ENCODE results near the gene C1QTNF4.
"Not testable (repeated sequence)": the region's sequence is repeated elsewhere in the genome, so short reads cannot be mapped to it uniquely, and the experiment has no call there.

The C1QTNF4 gene

DNA sequence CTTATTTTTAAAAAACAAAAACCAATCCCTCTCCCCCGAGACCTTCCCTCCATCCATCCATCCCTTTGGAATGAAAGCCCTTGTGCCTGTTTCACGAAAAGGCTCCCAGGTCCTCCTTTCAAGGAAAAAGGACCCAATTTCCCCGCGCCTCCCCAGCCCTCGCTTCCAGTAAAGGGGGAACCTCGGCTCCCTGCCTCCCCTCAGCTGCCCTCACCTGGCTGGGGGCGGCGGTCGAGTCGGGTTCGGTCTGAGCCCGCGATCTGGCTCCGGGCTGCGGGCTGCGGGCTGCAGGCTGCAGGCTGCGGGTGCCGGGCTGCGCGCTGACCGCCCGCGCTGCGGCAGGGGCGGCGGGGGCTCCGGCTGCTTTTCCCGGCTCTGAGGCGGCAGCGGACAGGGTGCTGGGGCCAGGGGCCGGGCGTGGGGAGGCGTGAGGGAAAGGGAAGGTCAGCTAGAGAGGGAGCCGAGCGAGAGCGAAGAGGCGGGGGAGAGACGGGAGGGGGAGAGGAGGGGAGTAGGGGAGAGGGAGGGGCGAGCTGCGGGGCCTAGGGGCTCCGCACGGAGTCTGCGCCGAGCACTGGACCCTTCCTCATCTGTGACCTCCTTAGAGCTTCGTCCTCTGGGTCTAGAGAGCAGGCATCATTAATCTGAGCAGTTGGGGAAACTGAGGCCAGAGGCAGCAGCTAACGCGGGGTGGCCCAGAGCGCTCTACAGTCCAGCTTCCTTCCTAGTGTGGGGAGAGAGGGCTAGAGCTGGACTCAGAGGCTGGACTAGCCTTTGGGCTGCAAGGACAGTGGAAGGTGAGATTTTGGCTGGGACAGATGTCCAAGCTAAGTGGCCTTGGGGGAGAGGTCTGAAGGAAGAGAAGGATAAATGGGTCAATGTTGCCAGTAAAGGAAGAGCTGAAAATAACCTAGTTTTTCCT, at the start of gene C1QTNF4:
TSS of gene C1QTNF4 (minus strand) at position 478 of the 922 bp plus-strand sequence. CDS start 3,601 bp downstream, outside the sequence.
- DNase-seq, result no peak
- in situ Hi-C loops (cut with HindIII; ENCODE audit: low pct_ligation_motif_present, low pct_unique_long_range_greater_than_20kb, low sequenced_read_pairs), result no loop called here

DNA sequence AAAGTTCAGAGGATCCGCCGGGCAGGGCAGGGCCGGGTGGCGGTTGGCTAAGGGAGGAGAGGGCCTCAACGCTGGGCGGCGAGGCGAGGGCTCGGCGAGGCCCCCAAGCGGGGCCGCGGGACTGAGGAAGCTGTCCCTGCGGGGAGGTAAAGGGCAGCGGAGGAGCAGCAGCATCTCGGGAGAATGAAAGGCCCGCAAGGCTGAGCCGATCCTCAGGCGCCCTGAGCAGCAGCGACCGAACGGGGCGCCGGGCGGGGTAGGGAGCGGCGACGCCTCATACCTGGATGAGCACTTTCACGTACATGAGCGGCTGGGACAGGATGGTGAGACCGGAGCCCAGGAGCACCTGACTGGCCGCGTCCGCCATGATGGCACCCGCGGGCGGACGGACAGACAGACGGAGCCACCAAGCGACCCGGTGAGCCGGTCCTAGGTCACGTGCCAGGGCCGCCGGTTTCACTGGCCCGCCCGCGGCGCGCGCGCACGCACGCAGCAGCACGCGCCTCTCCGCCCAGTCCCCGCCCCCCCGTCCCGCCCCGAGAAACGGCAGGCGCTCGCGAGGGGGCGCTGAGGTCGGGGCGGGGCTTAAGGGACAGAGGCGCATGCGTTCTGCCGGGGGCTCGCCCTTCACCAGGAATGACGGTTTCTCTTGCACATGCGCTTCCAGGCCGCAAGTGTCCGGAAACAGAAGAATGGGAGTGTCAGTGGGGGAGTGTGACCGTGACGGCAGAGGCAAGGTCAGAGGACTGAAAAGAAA, 48.1 kb upstream of the C1QTNF4 start, which contains the start of gene MTCH2:
TSS of gene MTCH2 (minus strand) at position 461 of the 757 bp plus-strand sequence. CDS start at position 367, 94 bp downstream.
- in situ Hi-C loops (cut with HindIII; ENCODE audit: low pct_ligation_motif_present, low pct_unique_long_range_greater_than_20kb, low sequenced_read_pairs), result no loop called here
- DNase-seq, result peak; percentile 93

DNA sequence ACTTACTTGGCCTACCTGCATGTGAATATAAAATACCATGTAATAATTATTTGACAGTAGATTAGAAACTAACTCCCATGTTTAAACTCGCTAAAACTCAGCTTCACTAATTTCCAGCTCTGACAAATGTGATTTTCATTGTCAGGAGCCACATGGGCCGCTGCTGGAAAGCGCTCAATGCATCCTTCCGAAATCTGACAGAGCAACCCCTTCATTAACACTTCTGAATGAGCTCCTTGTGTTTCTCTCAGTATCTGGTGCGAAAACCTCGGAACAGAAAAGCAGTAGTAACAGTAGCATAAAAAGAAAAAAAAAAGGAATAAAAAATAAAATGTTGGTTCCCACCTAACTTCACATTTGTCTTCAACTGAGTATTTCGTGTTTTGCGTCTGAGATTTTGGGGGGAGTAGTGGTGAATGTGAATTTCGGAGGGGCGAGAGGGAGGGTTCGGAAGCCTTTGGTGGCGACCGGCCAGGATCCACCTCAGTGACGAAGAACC, 47.4 kb upstream of the C1QTNF4 start:
- in situ Hi-C loops (cut with HindIII; ENCODE audit: low pct_ligation_motif_present, low pct_unique_long_range_greater_than_20kb, low sequenced_read_pairs), result no loop called here
- DNase-seq, result no peak

DNA sequence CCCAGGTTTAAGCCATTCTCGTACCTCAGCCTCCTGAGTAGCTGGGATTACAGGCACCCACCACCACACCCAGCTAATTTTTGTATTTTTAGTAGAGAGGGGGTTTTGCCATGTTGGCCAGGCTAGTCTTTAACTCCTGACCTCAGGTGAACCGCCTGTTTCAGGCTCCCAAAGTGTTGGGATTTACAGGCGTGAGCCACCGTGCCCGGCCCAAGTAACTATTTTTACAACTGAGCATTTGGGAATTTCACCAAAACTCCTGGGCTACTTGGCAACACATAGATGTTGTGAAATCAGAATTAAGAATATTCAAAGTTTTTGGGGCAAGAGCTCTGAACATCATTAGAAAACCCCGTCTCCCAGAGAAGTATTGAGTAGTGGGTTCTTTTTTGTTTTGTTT, 46.3 kb upstream of the C1QTNF4 start:
- DNase-seq; in situ Hi-C loops (cut with HindIII; ENCODE audit: low pct_ligation_motif_present, low pct_unique_long_range_greater_than_20kb, low sequenced_read_pairs): not testable (repeated sequence)

DNA sequence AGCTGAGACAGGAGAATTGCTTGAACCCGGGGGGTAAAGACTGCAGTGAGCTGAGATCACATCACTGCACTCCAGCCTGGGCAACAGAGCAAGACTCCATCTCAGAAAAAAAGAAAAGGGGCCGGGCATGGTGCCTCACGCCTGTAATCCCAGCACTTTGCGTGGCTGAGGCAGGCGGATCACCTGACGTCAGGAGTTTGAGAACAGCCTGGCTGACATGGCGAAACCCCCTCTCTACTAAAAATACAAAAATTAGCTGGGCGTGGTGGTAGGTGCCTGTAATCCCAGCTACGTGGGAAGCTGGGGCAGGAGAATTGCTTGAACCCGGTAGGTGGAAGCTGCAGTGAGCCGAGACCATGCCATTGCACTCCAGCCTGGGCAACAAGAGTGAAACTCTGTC, 42.1 kb upstream of the C1QTNF4 start:
- DNase-seq; in situ Hi-C loops (cut with HindIII; ENCODE audit: low pct_ligation_motif_present, low pct_unique_long_range_greater_than_20kb, low sequenced_read_pairs): not testable (repeated sequence)

DNA sequence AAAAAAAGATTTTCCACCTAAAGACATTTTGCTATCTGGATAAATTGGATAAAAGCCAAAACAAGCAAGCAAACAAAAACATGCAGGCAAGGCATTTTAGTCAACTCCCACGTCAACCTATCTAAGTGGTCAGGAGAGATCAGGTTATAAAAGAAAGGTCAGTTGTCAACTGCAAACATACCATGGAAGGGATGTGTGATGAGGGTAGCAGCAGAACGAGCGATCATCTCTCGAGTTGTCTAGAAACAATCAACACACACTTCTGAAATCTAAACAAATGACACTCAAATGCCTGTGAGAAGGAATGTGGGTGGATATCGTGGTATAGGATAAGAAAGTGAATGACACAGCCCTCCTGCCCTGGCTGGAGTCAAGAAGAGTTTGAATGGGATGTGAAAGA, 37.3 kb upstream of the C1QTNF4 start:
- in situ Hi-C loops (cut with HindIII; ENCODE audit: low pct_ligation_motif_present, low pct_unique_long_range_greater_than_20kb, low sequenced_read_pairs), result no loop called here
- no peak for DNase-seq

DNA sequence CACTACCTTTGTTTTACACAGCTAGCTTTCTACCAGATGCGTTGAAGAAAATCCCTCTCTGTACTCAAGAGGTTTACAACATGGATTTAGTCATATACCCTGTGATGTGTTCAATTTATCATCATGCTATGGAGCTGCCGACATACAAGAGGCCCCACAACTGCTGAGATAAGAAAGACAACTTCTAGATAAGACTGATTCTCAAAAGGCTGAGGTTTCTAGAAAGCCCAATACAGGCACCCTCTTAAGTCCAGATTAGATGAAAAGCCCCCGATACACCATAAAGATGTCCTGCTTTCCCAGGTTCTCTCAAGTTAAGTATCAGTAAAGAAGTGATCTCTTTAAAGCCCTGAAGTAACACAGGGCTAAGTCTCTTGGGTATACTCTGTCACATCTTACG, 33.8 kb upstream of the C1QTNF4 start:
- in situ Hi-C loops (cut with HindIII; ENCODE audit: low pct_ligation_motif_present, low pct_unique_long_range_greater_than_20kb, low sequenced_read_pairs), result no loop called here
- no peak for DNase-seq

DNA sequence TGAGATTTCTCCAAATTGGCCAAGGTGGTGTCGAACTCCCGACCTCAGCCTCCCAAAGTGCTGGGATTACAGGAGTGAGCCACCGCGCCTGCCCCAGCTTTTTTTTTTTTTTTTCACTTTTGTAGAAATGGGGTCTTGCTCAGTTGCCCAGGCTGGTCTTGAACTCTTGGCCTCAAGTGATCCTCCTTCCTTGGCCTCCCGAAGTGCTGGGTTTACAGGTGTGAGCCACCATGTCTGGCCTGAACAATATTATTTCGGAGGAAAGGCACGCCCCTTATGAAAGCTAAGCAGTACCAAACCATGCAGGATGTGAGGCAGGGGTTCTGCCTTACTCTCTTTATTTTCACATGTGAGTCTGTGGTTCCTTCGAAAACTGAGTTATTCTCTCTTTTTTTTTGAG, 32.0 kb upstream of the C1QTNF4 start:
- in situ Hi-C loops (cut with HindIII; ENCODE audit: low pct_ligation_motif_present, low pct_unique_long_range_greater_than_20kb, low sequenced_read_pairs), result no loop called here
- no peak for DNase-seq

DNA sequence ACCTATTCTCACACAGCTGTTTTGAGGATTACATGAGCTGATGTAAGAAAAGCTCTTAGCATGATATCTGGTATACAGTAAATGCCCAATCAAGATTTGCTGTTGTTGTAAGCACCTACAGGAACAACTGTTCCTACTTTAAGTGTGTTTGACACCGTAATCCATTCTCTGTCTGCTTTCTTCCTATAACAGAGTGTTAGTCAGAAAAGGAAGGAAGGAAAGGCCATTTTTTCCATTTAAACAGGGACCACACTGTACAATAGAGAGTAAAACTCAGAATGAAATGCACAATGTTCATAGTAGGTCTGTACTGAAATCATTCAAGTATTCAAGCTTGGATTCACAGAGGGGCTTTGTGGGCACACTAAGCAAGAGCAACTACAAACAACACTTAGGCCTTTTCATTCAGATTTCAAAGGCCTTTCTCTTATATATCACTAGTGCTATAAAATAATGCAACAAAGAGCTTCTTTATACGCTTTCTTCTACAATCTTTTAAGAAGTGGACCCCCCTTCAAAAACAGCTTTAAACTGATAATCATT, 26.7 kb upstream of the C1QTNF4 start:
- in situ Hi-C loops (cut with HindIII; ENCODE audit: low pct_ligation_motif_present, low pct_unique_long_range_greater_than_20kb, low sequenced_read_pairs), result no loop called here
- DNase-seq, result no peak

DNA sequence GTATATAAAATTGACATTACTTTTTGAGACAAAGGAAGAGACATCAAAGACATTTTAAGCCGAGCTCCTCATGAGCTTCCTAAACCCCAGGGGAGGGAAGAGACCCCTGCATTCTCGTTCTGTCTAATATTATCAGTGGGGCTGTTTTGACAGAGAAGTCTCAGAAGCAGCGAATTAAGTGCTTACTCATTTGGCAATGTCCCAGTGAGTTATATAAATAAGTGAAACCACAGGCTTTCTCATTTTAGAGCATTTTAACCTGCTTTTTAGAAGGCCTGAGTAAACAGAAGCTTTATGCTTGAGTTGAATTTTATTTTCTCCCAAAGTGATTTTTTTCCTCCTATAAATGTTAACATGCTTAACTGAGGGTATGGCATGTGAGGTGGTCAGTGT, 23.2 kb upstream of the C1QTNF4 start:
- DNase-seq, result no peak
- in situ Hi-C loops (cut with HindIII; ENCODE audit: low pct_ligation_motif_present, low pct_unique_long_range_greater_than_20kb, low sequenced_read_pairs), result no loop called here

DNA sequence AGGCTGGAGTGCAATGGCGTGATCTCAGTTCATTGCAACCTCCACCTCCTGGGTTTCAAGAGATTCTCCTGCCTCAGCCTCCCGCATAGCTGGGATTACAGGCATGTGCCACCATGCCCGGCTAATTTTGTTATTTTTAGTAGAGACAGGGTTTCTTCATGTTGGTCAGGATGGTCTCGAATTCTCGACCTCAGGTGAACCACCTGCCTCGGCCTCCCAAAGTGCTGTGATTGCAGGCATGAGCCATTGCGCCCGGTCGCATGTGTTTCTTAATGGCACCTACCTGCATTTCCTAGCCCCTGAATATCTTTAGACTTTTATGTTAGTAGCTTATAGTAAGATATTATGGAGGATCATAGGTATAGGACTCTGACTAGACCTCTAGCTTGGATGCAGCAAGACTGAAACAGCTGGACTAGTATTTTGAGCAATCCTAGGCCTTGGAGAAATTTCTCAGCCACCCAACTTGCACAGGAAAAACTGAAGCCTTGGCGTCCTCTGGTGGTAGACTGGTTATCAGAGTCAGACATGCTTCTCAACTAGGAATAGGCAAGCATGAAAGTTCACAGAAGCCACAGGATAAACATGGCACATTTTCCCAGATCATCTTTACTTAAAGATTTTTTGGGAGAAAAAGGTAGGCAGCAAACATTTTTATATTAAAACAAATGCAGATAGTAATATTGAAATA, 22.7 kb upstream of the C1QTNF4 start:
- peak; percentile 40 for DNase-seq
- in situ Hi-C loops (cut with HindIII; ENCODE audit: low pct_ligation_motif_present, low pct_unique_long_range_greater_than_20kb, low sequenced_read_pairs), result no loop called here

DNA sequence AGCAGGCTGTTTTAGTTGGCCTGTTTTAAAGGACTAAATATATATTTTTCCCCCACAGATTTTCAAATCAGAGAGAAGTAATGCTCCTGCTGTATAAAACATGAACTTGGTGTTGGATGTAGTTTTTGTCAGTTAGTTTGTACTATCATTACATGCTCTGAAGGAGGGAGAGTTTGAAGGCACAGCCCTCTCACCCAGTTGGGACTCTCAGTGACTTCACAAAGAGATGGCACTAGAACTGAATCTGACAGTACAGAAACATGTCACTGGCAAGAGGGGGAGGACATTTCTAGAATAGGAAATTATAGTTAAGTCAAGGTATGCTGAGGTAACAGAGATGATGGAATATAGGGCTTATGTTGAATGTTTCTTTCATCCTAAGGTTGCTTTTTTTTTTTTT, 21.0 kb upstream of the C1QTNF4 start:
- in situ Hi-C loops (cut with HindIII; ENCODE audit: low pct_ligation_motif_present, low pct_unique_long_range_greater_than_20kb, low sequenced_read_pairs), result no loop called here
- no peak for DNase-seq

DNA sequence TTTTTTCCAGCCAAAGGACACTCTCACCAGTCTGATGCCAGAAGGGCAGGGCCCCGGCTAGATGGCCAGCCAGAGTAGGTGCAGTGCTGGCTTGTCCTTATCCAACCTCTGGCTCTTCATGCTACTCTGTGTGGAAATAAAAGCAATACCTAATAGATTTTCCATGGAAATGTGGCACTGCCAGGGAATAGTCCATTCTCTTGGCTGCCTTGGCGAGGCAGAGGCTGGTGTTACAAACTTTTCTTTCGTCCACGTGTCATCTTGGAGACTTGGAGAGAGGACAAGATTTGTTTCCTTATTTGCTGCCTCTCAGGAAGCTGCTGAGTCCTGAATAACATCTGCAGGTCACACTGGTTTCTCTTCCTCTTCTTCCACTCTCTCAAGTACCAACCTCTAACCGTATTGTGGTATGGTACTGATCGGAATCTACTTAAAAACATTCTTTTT, 17.2 kb upstream of the C1QTNF4 start:
- in situ Hi-C loops (cut with HindIII; ENCODE audit: low pct_ligation_motif_present, low pct_unique_long_range_greater_than_20kb, low sequenced_read_pairs), result no loop called here
- DNase-seq, result no peak

DNA sequence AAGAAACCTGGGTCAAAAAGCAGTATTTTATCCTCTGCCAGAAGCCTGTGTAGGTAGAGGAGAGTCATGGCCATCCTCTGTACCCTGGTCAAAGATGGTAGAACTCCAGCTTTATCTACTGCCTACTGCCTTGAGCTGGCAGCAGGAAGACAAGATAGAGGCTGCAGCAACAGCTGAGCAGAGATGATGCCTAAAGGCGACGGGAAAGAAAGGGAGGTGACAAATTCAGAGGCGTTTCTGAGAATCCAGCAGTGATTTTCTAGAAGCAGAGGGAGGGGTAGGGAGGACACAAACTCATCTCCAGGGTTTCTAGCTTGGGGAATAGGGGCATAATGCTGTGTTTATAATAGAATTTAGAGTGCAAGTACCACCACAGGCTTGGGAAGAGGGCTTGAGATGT, 15.5 kb upstream of the C1QTNF4 start:
- DNase-seq, result no peak
- in situ Hi-C loops (cut with HindIII; ENCODE audit: low pct_ligation_motif_present, low pct_unique_long_range_greater_than_20kb, low sequenced_read_pairs), result no loop called here

DNA sequence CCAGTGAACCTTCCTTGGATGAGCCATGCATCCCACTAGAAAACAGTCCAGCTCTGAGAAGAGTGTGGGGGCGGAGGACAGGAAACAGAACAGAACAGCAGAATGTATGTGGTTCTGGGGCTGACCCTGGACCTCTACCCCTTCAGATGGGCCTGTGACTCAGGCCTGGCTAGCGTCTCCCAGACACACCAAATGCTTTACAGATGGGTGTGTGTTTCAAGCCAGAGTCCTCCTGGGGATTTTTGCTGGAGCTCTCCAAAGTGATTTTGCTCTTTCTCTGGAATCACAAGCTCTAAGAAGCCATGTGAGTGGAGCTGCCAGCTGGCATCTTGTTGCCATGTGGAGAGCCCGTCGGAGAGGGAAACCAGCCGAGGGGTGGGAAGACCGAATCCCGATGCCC, 13.2 kb upstream of the C1QTNF4 start:
- in situ Hi-C loops (cut with HindIII; ENCODE audit: low pct_ligation_motif_present, low pct_unique_long_range_greater_than_20kb, low sequenced_read_pairs), result no loop called here
- DNase-seq, result no peak

DNA sequence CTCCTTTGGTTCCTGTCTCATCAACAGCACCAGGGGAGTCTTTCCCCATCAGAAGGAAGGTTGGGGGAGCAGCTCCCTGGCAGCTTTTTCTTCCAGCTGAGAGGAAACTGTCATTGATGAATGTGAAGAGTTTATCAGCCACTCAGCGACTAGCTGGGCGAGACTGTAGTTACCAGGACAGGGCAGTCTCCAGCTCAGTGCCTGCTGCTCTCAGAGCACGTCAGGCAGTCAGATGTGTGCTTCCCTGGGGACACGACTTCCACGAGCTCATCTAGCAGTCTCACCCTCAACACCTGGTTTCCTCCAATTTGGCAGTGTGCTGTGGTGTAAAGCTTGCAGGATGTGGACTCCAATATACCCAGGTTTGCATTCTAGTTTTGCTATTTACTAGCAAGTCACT, 12.5 kb upstream of the C1QTNF4 start:
- in situ Hi-C loops (cut with HindIII; ENCODE audit: low pct_ligation_motif_present, low pct_unique_long_range_greater_than_20kb, low sequenced_read_pairs), result no loop called here
- no peak for DNase-seq

DNA sequence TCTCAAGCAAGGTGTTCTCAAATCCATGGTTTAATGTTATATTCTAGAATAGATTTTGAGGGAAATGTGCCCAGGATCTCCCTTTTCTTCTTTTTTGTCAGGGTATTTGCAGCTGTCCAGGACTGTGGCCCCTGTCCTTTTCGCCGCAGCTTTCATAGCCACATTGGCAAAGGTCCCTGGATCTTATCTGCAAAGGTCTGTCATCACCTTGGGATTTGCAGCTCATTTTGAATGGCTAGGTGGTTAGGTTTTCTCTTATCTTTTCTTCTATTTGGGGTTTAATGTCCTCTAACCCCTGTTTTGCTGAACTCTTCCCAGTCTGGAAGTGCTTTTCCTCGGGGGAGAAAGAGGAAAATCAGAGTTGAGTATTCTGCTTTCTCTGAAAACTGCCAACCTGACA, 11.7 kb upstream of the C1QTNF4 start:
- in situ Hi-C loops (cut with HindIII; ENCODE audit: low pct_ligation_motif_present, low pct_unique_long_range_greater_than_20kb, low sequenced_read_pairs), result no loop called here
- no peak for DNase-seq

DNA sequence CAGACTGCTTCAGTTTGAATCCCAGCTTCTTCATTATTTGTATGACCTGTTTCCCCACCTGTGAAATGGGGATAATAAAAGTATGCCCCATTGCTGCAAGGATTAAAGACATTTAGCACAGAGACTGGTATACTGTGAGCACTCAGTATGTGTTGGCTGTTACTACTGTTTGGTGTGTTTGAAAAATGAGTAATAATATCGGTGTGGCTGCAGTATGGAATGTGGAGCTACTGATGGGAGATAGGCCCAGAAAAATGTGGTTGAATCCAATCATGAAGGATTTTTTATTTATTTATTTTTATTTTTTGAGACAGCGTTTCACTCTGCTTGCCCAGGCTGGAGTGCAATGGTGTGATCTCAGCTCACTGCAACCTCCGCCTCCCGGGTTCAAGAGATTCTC, 9.1 kb upstream of the C1QTNF4 start:
- no peak for DNase-seq
- in situ Hi-C loops (cut with HindIII; ENCODE audit: low pct_ligation_motif_present, low pct_unique_long_range_greater_than_20kb, low sequenced_read_pairs), result no loop called here

DNA sequence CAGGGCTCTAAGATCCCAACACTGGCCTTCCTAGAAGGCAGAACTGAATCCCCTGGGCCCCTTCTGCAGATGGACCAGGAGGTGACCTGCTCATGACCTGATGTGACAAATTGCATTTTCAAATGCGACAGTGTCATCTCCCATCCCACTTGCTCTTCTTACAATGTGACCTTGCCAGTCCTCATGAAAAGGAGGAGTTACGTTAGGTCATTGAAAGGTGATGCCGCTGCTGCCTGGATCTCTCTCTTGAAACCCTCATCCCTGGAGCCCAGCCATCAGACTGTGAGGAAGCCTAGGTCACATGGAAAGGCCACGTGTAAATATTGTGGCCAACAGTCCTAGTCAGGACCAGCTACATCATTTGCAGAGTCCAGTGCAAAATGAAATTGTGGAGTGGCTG, 5.7 kb upstream of the C1QTNF4 start:
- DNase-seq, result no peak
- in situ Hi-C loops (cut with HindIII; ENCODE audit: low pct_ligation_motif_present, low pct_unique_long_range_greater_than_20kb, low sequenced_read_pairs), result no loop called here
